HG02840 (cell line): ENCODE results near the gene OFD1.

ENCODE experiments used
- ATAC-seq: cut with Tn5 transposase; IDR thresholded peaks from one replicate; pipeline ENCODE4 v1.9.1; 2021; ENCODE audit warnings: mild to moderate bottlenecking, moderate library complexity, moderate number of reproducible peaks; ENCODE audit not compliant: unreplicated experiment, low FRiP score

Gene OFD1

DNA sequence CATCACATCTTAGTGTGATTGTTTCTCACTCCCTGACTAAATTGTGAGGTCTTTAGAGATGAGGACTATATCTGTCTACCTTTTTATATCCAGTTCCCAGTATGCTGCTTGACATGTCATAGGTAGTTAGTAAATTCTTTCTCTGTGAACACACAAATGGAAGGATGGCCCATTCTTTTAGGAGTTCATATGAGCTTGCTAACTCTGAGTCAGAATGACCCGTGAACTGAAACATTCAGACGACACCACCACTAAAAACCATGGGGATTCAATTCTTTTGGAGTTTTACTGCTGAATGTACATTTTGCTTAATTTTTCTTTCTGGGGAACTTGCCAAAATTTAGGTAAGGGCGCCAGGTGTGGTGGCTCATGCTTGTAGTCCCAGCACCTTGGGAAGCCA, 13.9 kb downstream of the OFD1 start:
- ATAC-seq: no peak

DNA sequence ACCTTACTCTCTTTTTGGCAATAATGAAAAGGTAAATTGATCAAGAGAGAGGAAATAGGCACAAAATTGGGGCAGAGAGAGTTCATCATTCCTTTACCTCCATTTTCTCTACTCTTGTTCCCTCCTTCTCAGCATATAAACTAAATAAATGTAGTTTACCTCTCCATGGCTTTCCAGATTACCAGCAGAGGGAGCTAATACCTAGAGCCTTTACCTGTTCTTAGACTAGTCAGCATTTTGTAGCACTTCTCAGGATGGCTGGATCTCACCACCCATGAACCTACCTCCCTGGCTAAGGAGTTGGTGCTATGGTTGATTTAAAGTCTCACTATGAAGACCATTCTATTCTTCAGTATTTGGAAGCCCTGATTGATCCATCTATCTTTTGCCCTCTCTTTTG, 15.7 kb downstream of the OFD1 start:
- no peak for ATAC-seq

DNA sequence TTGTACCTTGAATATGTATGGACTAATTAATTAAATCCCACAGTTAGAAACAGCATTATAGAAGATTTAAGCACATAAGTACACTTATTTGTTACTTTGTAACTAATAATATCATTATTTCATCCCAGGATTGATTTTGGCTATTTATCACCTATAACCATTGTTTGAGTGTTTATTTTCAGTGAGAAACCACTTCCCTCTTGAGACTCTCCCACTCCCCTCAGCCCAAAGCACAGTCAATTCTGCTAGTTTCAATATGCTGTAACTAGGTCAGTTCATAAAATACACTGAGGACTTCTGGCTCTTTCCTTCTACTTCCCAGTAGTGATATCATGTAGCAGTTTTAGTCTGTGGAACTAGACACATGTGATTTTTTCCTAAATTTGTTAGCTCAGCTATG, 16.3 kb downstream of the OFD1 start:
- no peak for ATAC-seq

DNA sequence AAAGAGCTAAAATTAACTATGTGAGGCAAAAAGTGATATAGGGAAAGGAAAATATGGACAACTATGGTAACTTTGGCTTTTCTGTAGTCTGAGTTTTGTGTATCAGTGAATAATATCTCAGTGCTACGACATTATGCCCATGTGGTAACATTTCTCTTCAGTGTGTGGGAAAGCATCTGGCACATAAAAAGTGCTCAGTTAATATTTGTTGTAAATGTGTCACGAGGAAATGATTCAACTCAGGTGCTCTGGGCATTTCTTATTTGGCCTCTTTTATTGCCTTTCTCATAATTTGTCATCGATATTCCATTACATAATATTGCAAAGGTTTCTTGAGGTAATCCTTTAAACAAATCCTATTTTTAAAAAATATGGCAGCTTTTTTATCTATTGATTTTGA, 17.6 kb downstream of the OFD1 start:
- no peak for ATAC-seq

DNA sequence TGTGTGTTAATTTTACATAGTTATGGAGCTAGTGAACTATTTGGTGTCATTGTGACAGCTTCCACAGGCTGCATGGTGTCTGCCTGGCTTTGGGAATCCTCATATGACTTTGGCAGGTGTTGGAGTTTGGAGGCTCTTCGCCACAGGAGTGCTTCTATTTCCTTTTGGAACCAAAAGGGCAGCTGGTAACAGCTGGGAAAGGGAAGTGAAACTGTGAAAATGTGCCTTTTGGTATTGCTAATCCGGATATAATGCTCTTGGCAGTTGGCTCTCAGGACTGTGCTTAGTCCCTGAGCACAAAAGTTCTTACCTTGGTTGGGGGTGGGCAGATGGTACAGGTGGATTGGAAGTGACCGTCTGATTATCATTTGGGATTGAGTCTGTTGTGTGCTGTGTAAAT, 18.1 kb downstream of the OFD1 start:
- ATAC-seq: no peak

DNA sequence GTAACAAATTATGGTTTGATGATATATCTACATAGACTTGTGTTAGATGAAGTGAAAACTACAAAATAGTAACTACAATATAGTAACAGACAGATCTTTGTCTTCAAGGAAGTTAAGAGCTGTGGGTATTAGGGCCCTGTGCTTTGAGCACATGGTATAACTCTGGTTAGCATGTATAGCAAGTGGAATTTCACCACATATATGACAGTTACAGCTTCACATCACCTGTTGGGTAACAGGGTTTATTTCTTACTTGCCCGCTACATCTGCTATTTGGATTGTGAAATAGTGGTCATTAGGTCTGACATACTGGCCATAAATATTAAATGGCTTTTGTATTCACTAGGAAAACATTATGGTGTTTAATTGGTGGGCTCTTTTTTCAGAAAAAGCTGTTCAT, 20.2 kb downstream of the OFD1 start:
- no peak for ATAC-seq

DNA sequence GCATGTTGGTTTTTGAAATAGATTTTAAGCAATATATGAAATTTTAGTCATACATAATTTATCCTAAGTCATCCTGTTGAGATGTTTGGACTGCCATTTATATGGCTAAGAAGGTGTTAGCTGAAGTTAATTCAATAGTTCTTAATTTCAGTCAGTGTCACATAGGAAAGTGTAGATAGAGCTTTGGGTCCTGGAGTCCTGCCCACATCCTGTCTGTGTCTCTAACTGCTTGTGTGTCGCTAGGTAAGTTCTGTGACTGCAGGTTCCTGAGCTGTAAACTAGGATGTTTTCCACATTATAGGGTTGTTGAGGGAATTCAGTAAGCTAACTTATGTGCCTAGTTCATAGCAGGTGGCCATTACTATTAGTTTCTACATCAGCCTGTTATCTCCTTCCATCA, 20.7 kb downstream of the OFD1 start:
- no peak for ATAC-seq

DNA sequence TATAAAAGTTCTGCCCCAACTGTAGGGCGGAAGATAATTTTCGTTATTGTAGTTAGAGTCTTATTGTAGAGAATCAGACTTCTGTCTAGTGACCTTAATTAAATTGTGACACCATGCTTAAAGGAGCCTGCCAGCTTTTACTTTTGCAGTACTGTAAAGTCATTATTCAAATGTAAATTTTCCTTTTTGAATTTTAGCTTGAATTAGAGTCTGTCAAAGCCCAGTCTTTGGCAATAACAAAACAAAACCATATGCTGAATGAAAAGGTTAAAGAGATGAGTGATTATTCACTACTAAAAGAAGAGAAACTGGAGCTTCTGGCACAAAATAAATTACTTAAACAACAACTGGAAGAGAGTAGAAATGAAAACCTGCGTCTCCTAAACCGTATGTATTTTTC, 21.8 kb downstream of the OFD1 start:
- ATAC-seq: no peak

DNA sequence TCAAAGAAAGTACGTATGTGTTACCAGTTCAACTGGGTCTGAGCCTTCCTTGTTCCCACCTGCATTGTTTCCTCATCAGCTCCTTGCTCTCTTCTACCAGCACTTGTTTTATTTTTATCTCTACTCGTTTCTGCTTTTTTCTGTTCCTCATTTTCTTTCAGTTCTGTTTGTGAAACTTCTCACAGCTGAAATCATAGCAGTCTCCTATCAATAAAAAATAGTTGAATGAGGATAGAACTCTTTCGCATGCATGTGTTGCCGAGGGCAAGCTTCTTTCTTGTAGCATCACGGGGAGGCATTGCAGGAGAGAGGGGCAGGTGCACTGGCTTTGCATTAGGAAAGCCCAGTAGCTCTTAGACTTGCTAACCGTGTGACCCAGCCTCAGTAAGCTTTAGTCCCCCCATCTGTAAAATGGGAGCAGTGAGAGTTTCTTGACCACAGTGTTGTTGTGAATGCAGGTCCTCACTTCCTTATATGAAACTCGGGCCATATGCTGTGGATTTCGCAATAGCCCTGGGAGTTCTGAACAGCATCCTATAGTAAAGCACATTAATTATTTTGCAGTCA, 24.7 kb downstream of the OFD1 start:
- ATAC-seq: peak; percentile 58

DNA sequence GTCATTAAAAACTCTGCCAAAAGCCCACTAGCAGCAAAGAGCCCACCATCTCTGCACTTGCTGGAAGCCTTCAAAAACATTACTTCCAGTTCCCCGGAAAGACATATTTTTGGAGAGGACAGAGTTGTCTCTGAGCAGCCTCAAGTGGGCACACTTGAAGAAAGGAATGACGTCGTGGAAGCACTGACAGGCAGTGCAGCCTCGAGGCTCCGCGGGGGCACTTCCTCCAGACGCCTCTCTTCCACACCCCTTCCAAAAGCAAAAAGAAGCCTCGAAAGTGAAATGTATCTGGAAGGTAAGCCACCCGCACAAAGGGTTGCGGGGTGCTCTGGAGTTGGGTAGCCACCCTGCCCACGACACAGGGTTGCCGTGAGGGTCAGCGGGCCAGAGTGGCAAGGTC, 25.9 kb downstream of the OFD1 start:
- no peak for ATAC-seq

DNA sequence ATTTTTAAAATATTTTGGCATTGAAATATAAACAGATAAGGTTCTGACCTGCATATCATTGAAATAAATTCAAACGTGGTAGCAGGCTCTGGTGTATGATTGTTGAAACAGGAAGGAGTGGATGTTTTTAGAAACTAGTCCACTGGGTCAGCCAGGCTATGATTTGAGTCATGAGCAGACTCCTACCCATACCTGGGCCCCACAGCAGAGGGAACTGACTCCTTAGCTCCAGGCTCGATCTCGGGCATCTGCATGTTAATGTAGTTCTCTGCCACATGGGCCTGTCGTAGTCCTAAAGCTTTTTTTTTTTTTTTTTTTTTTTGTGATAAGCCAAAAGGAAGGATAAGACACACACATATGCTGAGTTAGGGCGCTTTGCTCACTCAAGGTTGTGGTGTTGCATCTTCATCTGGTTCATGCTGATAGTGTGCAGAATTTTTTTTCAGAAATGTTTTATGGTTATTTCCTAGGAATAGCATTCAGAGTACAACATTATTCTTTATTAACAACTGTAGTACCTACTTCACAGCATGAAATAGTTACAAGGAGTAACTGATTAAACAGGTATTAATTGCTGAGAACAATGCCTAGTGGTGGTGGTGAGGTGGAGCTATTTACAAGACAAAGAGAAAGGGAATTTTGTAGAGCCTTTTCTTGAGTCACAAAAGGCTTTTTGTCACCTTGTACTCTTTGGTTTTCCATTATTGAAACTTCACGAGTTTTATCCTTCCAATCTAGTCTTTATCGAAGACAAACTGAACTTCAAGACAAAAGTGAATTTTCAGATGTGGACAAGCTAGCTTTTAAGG, 27.3 kb downstream of the OFD1 start:
- no peak for ATAC-seq

DNA sequence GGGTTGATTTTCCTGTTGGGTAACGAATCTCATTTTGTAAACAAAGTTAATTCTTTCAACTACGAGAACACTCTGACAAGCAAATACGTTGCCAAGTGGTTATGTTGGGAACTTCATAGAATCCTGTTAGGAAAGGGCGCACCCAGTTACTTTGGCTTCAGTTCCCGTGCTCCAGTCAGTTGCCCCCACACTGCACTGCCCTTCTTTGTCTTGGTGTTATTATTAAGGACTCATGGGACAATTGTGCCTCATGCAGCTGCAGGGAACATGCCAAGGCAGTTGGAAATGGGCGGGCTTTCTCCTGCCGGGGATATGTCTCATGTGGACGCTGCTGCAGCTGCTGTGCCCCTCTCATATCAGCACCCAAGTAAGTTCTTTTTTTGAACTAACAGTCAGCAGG, 28.9 kb downstream of the OFD1 start:
- ATAC-seq: no peak

DNA sequence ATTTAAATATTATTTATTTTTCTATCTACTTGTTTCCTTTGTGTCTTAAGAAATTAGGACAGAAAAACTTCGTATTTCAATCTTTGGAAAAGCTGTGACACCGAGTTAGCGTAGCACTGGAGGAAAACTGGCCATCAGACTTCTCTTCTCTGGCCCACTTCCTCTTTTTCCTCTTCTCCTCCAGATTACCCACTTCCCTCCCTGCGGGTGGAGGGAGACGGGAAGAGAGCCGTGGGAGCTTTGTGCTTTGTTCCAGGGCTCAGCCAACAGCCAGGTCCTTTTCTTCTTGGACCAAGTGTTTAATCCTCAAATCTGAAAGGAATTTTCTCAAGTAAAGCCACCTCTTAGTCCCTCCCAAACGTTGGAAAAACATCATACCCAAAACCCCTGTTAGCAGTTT, 29.7 kb downstream of the OFD1 start:
- no peak for ATAC-seq

DNA sequence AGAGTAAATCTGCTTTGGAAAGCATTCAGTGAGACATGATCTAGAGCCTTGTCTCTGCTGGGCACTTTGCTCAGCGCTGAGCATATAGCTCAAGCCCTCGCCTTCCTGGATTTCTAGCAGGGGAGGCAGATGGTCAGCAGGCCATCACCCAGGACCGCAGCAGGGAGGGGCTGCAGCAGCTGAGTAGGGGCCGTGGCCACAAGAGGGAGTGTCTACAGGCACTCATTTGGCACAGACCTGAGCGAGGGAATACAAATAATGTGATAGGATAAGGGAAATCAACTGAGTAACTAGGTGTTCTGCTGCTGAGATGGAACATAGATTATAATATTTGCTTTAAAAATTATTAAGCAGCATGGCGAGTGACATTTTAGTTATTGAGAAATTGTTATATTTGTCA, 30.2 kb downstream of the OFD1 start:
- ATAC-seq: no peak

DNA sequence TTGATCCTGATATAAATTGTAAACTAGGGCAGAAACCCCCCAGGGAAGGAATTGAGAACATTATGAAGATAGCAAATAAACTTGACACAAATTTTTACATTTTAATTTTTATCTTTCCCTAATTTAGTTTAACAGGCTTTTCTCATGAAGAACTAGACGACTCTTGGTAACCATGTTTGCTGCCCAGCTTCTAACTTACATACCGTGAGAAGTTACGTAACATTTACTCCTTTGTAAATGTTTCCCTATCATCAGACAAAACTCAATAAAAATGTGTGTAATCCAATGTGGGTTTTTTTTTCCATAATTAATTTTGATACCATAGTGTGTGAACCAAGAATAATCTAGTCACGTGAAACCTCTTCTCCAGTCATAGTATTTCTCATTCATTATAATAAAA, 34.4 kb downstream of the OFD1 start:
- ATAC-seq: no peak

DNA sequence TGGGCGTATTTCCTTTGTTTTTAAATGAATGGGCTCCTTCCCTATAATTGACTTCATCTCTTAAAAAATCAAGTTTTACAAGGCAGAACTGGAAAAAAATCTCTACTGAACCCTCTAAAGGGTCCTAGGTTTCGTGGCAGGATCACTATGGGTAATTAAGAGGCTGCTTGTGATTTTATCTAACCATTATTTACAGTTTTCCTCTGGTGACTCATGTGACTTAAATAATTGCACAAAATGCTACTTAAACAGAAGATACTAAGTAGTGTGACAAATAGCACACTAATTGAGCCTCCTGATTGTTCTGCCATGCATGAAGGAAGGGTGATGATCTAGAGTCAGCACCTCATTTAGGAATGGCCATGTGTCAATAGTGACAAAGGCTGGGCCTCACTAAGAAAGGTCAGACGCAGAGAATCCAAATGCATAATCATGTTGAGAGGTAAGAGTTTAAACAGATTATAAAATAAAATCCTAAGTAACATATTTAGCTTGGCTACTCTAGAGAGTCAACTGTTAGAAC, 35.5 kb downstream of the OFD1 start:
- ATAC-seq: no peak

DNA sequence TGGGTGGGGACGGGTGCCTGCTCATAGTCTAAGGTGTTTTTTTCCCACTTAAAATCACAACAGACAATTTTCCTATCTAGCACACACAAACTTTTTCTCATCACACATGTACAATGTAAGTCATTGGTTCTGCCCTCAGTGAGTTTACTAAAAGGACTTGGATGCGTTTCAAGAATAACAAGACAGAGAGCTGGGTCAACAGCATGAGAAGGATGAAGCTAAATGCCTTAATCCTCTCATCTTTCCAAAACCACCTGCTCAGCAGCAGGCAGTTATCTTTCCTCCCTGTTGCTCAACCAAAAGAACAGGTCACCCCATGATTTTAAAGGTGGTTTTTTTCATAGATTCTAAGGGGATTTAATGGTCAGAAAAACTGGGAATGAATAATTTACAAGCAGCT, 40.1 kb downstream of the OFD1 start:
- no peak for ATAC-seq

DNA sequence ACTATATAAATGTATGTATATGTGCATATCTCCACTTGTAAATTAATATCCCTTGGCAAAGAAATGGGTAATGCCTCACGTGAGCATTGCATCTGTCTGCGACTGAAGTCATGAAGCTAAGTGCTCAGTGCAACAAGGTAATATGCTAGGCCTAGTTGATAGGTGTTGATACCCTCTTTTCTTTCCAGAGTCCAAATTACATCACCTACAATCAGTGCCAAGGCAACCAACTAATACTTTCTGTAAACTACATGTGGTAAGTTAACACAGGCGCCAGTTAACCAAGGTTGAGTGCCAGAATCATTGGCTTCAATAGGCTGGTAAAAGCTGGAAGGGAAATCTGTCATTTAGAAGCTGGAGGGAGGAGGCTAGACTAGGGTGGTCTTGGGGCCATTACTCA, 41.3 kb downstream of the OFD1 start:
- no peak for ATAC-seq

DNA sequence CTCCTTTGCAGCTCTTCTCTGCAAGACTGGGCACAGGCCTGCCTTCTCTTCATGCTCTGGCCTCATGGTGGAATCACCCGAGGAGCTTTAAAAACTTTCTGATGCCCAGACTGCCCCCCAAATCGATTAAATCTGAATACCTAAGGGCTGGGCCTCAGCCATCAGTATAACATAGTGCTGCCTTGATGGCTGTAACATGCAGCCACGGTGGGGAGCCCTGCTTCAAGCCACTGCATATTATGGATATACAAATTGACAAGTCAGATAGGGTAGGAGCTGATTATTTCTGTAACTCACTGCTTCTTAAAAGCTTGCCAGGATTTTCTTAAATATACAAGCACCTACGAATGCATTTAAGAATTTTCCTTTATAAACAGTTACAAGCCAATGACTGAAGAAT, 41.8 kb downstream of the OFD1 start:
- no peak for ATAC-seq

DNA sequence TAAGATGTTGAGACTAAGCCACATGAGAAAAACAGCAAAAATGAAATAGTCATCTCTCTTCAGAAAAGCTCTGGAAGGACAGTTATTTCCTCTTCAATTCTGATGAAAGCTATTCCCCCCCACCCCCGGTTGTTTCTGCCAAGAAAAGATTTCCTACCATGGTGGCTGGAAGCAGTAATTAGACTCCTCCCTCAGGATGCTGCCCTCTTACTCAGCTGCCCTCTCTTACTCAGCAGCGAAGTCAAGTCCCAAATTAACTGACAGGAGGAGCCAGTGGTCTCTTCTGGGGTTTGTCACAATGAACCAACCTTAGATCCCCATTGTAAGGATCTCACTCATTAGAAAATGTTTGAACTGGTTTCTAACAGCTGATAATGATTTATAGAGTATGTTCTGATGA, 44.4 kb downstream of the OFD1 start:
- no peak for ATAC-seq

DNA sequence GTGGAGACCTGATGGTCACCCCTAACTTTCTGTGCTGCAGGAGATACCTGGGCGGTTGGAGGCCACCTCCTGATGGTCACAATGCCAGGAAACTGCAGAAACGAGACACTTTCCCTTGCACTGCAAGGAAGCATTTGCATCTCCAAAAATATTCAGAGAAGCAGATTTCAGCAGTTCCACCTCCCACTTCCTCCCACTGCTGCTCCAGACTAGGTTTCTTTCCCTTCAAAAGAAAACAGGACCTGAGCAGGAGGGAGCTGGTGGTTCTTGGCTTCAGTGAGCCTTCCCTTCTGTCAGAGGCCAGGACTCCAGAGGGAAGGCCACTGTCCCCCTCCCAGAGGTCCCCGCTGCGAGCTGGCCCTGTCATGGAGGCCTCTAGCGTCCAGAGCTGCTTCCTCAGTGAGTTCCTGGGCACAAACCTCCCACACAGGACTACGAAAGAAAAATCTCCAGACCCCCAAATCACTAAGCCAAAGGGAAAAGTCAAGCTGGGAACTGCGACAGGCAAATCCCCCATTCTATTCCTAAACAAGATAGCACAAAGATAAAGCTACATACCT, 46.4 kb downstream of the OFD1 start:
- no peak for ATAC-seq

DNA sequence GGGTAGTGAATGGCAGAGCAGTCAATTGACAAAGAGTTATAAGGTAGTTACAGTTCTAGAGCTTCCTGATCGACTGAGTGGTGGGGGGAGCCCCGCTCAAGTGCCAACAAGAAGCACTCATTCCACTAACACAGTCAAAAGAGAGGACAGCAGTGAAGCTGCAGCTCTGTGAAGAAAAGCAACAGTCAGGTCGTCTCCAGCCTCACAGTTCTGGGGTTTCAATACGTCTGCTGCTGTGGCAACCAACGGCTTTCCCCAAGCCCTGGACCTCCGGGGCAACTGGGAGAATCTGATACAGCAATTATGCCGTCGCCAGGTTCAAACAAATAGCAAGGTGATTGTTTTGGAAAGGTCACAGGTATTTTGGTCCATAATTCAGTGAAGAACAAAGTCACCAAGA, 51.5 kb downstream of the OFD1 start:
- no peak for ATAC-seq
